Thoracic aorta endothelial cell (primary cell): Measurements from ENCODE around the gene SERPINB5. TPM values are rescaled to one million over a fixed set of nuclear protein-coding genes. Genes with fewer than 3 reads are reported as not detected.

Source experiments
- total RNA-seq: library from RNA; depleted of rRNA; stranded (reverse); fragments of >200 nt; gene quantifications from 2 replicates; pipeline ENCODE4 v1.2.3, GENCODE V29; 2012

The SERPINB5 gene, protein sequence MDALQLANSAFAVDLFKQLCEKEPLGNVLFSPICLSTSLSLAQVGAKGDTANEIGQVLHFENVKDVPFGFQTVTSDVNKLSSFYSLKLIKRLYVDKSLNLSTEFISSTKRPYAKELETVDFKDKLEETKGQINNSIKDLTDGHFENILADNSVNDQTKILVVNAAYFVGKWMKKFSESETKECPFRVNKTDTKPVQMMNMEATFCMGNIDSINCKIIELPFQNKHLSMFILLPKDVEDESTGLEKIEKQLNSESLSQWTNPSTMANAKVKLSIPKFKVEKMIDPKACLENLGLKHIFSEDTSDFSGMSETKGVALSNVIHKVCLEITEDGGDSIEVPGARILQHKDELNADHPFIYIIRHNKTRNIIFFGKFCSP
- total RNA-seq = not detected in 2 replicates

DNA sequence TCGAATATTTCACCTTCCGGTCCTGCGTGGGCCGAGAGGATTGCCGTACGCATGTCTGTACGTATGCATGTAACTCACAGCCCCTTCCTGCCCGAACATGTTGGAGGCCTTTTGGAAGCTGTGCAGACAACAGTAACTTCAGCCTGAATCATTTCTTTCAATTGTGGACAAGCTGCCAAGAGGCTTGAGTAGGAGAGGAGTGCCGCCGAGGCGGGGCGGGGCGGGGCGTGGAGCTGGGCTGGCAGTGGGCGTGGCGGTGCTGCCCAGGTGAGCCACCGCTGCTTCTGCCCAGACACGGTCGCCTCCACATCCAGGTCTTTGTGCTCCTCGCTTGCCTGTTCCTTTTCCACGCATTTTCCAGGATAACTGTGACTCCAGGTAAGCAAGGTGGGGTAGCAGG is at the start of gene SERPINB5:
Gene SERPINB5 (plus strand): TSS at position 291 of the 400 bp plus-strand sequence. CDS start 7,471 bp downstream, outside the sequence.

DNA sequence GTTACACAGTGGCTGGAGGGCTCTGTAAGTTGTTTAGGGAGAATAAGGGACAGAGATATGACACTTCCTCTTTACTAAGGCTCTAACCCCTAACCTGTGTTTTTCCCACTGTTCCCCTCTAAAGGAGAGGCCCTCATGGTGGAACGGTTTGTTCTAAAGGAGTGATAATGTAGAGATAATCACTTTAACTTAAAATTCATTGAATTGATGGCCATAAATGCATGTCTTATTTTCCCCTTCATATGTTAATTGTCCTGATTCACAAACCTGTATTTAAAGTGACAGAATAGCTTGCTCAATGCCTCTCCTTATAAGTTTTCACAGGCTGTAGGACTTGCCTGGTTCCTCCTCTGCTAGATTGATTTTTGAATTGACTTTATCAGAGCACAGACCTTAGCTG is 65.3 kb downstream of the SERPINB5 start, which contains the start of gene SERPINB12:
Gene SERPINB12 (plus strand): TSS at position 301 of the 400 bp plus-strand sequence. CDS start 13,791 bp downstream, outside the sequence.

Other genes with a start within 250 kb of the SERPINB5 start
- gene BCL2, start 157.2 kb upstream of the SERPINB5 start, total RNA-seq = 2.5 and 2.6 TPM in 2 replicates
- gene KDSR, start 109.8 kb upstream of the SERPINB5 start, total RNA-seq = 33.2 and 41.4 TPM in 2 replicates
- gene VPS4B, start 54.5 kb upstream of the SERPINB5 start, total RNA-seq = 44.9 and 47.9 TPM in 2 replicates
- gene SERPINB12, start 65.4 kb downstream of the SERPINB5 start, total RNA-seq = not detected in 2 replicates
- gene SERPINB13, start 110.4 kb downstream of the SERPINB5 start, total RNA-seq = 0.13 TPM in 1 of 2 replicates, not detected in the other
- gene SERPINB4, start 167.3 kb downstream of the SERPINB5 start, total RNA-seq = not detected in 2 replicates
- not detected in 2 replicates for gene SERPINB3, start 184.9 kb downstream of the SERPINB5 start, total RNA-seq
- gene SERPINB11, start 226.0 kb downstream of the SERPINB5 start, total RNA-seq = not detected in 2 replicates